GM12891 (cell line): Measurements from ENCODE around the gene SCAMP3.

Experiments used
- PAX5 ChIP-seq: IDR thresholded peaks from 2 replicates; pipeline ENCODE4 v1.6.1; 2011; ENCODE audit warnings: low read length, moderate library complexity, mild to moderate bottlenecking; ENCODE audit not compliant: insufficient read depth, severe bottlenecking
- POLR2A ChIP-seq: IDR thresholded peaks from 2 replicates; pipeline ENCODE4 v1.6.1; 2011; ENCODE audit warnings: low read depth, low read length, control low read depth
- POLR2AphosphoS5 ChIP-seq: IDR thresholded peaks from 2 replicates; pipeline ENCODE4 v1.6.1; 2011; ENCODE audit warnings: low read depth, low read length, control low read depth
- POU2F2 ChIP-seq: IDR thresholded peaks from 2 replicates; pipeline ENCODE4 v1.6.1; 2011; ENCODE audit warnings: low read depth, mild to moderate bottlenecking, control low read depth, low read length, moderate library complexity
- SPI1 ChIP-seq: IDR thresholded peaks from 2 replicates; pipeline ENCODE4 v1.6.1; 2011; ENCODE audit warnings: low read depth, low read length, control low read depth
- TAF1 ChIP-seq: IDR thresholded peaks from 2 replicates; pipeline ENCODE4 v1.6.1; 2011; ENCODE audit warnings: low read depth, low read length, control low read depth

- TF ChIP-seq SPI1 (no peak), POLR2AphosphoS5 (no peak), POLR2A (no peak), TAF1 (no peak), POU2F2 (no peak; the same call in 1 of the 2 replicates), PAX5 (no peak)
Observed at GRCh38 chr1:155206891-155207805, 55.0 kb downstream of the SCAMP3 start.
